SW 1271 (cell line): ENCODE data around the gene EPHB1.
"Not testable (repeated sequence)": the region's sequence is repeated elsewhere in the genome, so short reads cannot be mapped to it uniquely, and the experiment has no call there.

Source experiments
- DNase-seq, 2 experiments: peaks; one replicate each; lab custom pipeline; 2025; lab: John Stamatoyannopoulos, UW

The EPHB1 gene

GRCh38 chr3:134955874-134956273 is 160.8 kb downstream of the EPHB1 start:
- no peak for DNase-seq

- no peak for DNase-seq
These were observed 161.3 kb downstream of the EPHB1 start for GRCh38 chr3:134956395-134956794.

- no peak for DNase-seq
These were observed 161.8 kb downstream of the EPHB1 start for GRCh38 chr3:134956844-134957243.

GRCh38 chr3:134959516-134959915 is 164.5 kb downstream of the EPHB1 start:
- no peak for DNase-seq

- no peak for DNase-seq
These were observed 169.2 kb downstream of the EPHB1 start for GRCh38 chr3:134964226-134964625.

- DNase-seq = no peak
These were observed 170.9 kb downstream of the EPHB1 start for GRCh38 chr3:134965865-134966481.

- DNase-seq = no peak
These were observed 175.8 kb downstream of the EPHB1 start for GRCh38 chr3:134970895-134971294.

GRCh38 chr3:134971306-134971705 is 176.2 kb downstream of the EPHB1 start:
- no peak for DNase-seq

- DNase-seq = not testable (repeated sequence)
These were observed 176.8 kb downstream of the EPHB1 start for GRCh38 chr3:134971907-134972306.

- no peak for DNase-seq
These were observed 177.9 kb downstream of the EPHB1 start for GRCh38 chr3:134972836-134973455.

- DNase-seq = no peak
These were observed 179.6 kb downstream of the EPHB1 start for GRCh38 chr3:134974624-134975023.

GRCh38 chr3:134976948-134977347 is 181.9 kb downstream of the EPHB1 start:
- no peak for DNase-seq

- DNase-seq = no peak
These were observed 183.6 kb downstream of the EPHB1 start for GRCh38 chr3:134978658-134979057.

- DNase-seq = no peak
These were observed 191.0 kb downstream of the EPHB1 start for GRCh38 chr3:134985864-134986715.

- no peak for DNase-seq
These were observed 193.6 kb downstream of the EPHB1 start for GRCh38 chr3:134988666-134989065.

- no peak for DNase-seq
These were observed 195.9 kb downstream of the EPHB1 start for GRCh38 chr3:134991003-134991402.

GRCh38 chr3:134991472-134992010 is 196.5 kb downstream of the EPHB1 start:
- DNase-seq = no peak

- DNase-seq = no peak
These were observed 197.1 kb downstream of the EPHB1 start for GRCh38 chr3:134992180-134992579.

GRCh38 chr3:134992586-134992985 is 197.5 kb downstream of the EPHB1 start:
- no peak for DNase-seq

GRCh38 chr3:134993011-134993410 is 198.0 kb downstream of the EPHB1 start:
- no peak for DNase-seq

- DNase-seq = no peak
These were observed 203.1 kb downstream of the EPHB1 start for GRCh38 chr3:134998158-134998557.

GRCh38 chr3:134998855-134999254 is 203.8 kb downstream of the EPHB1 start:
- no peak for DNase-seq

- DNase-seq = no peak
These were observed 205.4 kb downstream of the EPHB1 start for GRCh38 chr3:135000465-135000864.
